Ecto neural progenitor cell (in vitro differentiated cells): ENCODE results near the gene SLC4A9.
"Not testable (repeated sequence)": the region's sequence is repeated elsewhere in the genome, so short reads cannot be mapped to it uniquely, and the experiment has no call there.

Experiments
- DNase-seq: peaks from one replicate; pipeline ENCODE4 v3.0.0-alpha.2; 2018; ENCODE audit warnings: low spot score

SLC4A9 gene

DNA sequence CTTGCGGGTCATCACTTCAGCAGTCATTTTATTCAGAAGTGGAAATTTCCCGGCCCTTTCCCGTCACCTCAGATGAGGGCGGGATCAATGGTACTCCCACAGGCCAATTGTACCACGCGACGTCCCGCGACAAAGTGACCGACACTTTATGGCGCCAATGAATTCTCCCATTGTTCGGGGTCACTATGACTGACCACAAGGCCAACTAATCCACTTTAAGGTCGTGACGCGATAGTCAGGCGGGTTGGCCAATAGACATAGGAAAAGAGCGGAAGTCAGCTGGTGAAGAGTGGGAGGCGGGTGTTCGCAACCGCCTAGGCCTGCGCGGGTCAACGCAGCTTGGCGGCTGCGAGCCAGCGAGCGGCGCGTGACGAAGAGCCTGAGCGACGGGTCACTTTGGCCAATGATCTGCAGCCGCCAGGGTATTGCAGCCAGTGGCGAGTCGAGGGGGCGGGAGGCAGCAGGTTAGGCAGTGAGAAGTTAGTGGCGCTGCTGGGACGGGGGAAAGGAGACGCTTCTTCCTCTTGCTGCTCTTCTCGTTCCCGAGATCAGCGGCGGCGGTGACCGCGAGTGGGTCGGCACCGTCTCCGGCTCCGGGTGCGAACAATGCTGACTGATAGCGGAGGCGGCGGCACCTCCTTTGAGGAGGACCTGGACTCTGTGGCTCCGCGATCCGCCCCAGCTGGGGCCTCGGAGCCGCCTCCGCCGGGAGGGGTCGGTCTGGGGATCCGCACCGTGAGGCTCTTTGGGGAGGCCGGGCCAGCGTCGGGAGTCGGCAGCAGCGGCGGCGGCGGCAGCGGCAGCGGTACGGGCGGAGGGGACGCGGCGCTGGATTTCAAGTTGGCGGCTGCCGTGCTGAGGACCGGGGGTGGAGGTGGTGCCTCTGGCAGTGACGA is 41.6 kb downstream of the SLC4A9 start, which contains the start of gene ANKHD1:
Gene ANKHD1 (plus strand): TSS at position 472 of the 896 bp plus-strand sequence. CDS start 135 bp downstream, at position 607.
- DNase-seq = peak; percentile 98

DNA sequence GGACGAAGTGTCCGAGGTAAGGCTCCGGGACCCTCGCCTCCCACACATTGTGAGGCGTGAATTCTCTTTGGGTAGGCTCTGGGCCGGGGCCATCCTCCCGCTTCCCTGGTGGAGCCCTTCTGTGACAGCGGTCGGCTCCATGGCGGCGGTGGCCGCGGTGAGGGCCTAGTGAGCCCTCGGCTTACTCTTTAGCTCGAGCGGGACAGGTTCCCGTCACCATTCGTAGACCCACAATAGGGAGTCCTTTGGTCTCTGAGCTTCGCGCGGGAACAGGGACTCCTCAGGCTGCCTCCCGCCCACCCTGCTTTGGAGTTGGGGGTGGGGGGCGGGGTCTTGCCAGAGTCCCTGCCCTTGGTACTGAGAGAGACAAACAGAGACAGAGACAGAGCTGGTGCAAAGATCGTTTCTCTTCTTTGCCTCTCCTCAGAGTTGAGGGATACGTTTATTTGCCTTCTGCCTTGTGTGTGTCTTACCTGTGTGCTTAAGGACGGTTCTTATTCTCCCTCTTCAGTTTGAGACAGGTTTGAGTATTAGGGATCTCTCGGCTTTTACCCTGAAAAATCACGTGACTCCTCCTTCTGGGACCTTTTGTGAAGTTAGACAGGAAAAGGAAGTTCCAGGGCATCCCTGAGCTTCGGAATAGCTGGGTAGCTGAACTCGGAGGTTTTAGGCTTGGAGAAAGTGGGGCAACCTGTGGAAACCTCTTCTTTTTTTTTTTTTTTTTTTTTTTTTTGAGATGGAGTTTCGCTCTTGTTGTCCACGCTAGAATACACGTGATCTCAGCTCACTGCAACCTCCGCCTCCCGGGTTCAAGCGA is 42.5 kb downstream of the SLC4A9 start:
- DNase-seq = peak; percentile 73

DNA sequence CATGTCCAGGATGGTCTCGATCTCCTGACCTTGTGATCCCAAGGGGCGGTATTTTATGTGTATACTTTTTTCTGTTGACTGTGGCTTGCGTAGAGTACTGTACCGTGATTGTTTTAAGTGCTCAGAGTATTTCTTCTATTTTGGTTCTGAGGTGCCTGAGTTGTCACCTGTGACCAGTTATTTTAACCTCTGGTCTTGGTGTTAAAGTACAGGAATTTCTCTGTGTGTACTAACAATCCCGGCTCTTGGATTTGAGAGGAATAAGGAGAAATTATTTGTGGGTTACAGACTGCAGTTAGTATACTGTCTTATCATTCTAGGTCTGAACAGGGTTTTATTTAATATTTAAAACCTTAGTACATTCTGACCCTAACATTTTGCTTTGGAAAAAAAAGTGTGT is 43.6 kb downstream of the SLC4A9 start:
- DNase-seq = no peak

DNA sequence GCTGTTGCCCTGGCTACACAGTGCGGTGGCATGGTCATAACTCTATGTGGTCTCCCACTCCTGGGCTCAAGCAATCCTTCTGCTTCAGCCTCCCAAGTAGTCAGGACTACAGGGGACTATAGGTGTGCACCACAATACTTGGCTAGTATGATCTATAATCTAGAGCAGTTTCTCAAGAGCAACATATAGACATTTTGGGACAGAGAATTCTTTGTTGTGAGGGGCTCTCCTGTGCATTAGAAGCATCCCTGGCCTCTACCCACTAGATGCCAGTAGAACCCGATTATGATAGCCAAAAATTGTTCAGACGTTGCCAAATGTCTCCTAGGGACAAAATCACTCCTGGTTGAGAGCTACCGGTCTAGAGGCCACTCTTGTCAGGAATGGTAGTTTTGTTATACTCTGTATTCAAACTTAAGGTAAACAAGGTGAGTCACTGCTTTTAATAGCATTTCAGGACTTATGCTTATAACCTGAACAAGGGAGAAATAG is 48.8 kb downstream of the SLC4A9 start:
- no peak for DNase-seq

DNA sequence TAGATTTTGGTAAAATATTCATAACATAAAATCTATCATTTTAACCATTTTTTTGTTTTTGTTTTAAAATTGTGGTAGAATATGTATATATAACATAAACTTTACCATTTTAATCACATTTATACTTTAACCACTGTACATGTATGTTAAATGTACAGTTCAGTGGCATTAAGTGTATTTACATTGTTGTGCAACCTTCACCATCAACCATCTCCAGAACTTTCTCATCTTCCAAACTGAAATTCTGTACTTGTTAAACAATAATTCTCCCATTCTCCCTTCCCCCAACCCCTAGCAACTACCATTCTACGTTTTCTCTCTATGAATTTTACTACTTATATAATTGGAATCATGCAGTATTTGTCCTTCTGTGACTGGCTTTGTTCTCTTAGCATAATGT is 53.2 kb downstream of the SLC4A9 start:
- DNase-seq = no peak

DNA sequence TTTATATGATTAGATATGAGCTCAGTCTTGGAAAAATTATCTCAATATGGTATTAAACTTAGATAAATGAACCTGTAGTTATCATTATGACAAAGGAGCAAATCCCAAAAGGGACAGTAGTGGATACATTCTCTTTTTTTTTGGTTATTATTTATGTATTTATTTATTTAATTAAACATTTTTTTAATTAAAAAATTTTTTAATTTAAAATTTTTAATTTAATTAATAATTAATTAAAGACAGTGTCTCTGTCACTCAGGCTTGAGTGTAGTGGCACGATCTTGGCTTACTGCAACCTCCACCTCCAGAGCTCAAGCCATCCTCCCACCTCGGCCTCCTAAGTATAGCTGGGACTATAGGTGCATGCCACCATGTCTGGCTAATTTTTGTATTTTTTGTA is 57.2 kb downstream of the SLC4A9 start:
- DNase-seq = no peak

DNA sequence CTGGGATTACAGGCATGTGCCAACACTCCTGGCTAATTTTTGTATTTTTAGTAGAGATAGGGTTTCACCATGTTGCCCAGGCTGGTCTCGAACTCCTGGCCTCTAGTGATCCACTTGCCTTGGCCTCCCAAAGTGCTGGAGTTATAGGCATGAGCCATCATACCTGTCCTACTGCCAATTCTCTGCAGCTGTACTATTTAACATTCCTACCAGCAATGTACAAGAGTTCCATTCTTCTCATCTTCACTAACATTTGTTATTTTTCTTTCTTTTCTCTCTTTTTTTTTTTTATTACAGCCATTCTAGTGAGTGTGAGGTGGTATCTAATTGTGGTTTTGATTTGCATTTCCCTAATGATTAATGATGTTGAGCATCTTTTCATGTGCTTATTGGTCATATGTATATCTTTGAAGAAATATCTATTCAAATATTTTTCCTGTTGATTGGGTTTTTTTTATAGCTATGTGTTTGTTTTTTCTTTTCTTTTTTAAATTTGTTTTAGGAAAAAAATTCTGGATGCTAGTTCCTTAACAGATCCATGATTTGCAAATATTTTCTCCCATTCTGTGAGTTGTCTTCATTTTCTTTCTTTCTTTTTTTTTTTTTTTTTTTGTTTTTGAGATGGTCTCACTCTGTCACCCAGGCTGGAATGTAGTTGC is 59.0 kb downstream of the SLC4A9 start:
- no peak for DNase-seq

DNA sequence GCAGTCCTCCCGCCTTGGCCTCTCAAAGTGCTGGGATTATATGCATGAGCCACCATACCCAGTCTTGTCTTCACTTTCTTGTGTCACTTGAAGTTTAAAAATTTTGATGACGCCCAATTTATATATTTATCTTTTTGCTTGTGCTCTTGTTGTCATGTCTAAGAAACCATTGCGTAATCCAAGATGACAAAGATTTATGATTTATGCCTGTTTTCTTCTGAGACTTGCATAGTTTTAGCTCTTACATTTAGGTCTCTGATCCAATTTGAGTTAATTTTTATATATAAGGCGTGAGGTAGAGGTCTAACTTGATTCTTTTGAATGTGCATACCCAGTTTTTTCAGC is 60.2 kb downstream of the SLC4A9 start:
- no peak for DNase-seq

DNA sequence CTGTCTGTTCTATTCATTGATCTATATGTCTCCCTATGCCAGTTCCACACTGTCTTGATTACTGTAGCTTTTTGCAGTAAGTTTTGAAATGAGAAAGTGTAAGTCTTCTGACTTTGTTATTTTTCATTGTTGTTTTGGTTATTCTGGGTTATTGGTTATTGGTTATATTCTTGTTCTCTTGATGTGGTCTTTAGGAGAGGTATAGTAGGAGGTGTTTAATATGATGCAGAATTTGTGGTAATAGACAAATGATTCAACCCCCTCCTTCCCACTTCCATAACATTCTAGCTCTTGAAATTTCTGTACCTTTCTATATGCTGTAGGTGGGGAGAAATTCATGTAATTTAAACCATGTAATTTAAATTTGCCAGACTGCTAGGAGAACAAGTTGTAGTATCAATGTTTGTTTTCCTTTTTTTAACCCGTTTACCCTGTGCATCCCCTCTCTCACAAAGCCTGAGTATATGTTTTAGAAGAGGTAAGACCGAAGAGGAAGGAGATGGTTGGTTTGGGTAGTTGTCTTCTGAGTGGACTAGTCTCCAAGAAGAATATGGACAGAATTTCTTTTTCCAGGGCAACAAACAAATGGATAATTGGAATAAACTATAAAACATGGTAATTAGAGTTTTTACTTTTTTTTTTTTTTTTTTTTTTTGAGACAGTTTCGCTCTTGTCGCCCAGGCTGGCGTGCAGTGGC is 60.8 kb downstream of the SLC4A9 start:
- DNase-seq = no peak

DNA sequence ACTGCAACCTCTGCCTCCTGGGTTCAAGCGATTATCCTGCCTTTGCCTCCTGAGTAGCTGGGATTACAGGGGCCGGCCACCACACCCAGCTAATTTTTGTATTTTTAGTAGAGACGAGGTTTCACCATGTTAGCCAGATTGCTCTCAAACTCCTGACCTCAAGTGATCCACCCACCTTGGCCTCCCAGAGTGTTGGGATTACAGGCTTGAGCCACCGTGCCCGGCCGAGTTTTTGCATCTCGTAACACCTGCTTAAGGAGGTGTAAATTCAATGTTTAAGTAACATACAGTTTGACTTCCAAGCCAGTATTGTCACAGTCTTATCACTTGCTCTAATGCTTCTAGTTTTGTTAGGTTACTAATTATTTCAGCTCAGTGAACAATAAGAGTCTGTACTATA is 61.4 kb downstream of the SLC4A9 start:
- not testable (repeated sequence) for DNase-seq

DNA sequence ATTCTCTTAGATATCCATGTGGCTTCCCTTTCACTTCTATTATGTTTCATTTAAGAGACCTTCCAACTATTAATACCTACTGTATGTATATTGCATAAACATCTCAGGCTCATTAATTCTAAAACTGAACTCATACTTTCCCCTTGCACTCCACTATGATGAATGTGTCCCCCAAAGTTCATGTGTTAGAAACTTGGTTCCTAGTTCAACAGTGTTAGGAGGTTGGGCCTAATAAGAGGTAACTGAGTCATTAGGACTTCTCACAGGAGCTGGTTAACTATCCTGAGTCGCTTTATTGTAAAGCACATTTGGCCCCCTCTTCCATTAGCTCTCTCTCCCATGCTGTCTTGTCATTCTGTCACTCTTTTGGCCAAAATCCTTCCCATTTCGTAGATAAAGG is 63.6 kb downstream of the SLC4A9 start:
- no peak for DNase-seq

DNA sequence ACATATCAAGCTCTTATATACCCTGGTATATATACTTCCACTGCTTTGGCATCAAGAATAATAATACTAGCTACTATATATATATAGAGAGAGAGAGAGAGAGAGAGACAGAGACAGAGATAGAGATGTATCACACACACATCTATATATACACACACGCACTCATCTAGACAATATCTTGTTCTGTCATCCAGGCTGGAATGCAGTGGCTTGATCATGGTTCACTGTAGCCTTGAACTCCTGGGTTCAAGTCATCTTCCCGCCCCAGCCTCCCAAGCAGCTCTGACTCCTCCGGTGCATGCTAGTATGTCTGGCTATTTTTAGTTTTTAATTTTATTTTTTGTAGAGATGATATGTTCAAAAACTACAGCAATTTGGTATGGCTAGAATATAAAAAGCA is 64.1 kb downstream of the SLC4A9 start:
- DNase-seq = no peak
